Hepatocyte (in vitro differentiated cells): ENCODE measurements around the gene C16orf92. TPM values are rescaled to one million over a fixed set of nuclear protein-coding genes. Genes with fewer than 3 reads are reported as not detected.

Source experiments
- DNase-seq: peaks from one replicate; pipeline ENCODE4 v3.0.0-alpha.2; 2016; ENCODE audit warnings: low spot score
- H2AFZ ChIP-seq: fragments of 200-600 bp; sonication (generic); 2 replicates; pipeline ENCODE4 v1.6.0; 2016; ENCODE audit warnings: antibody characterized with exemption, mild to moderate bottlenecking
- H3K27ac ChIP-seq: fragments of 200-600 bp; sonication (generic); 2 replicates; pipeline ENCODE4 v1.5.1; 2016; ENCODE audit warnings: mild to moderate bottlenecking
- H3K27me3 ChIP-seq: fragments of 200-600 bp; sonication (generic); 2 replicates; pipeline ENCODE4 v1.6.1; 2016
- H3K36me3 ChIP-seq: fragments of 200-600 bp; sonication (generic); replicated peaks from 2 replicates; pipeline ENCODE4 v1.5.1; 2016; ENCODE audit warnings: low read depth; ENCODE audit not compliant: insufficient read depth
- H3K4me1 ChIP-seq: fragments of 200-600 bp; sonication (generic); 2 replicates; pipeline ENCODE4 v1.5.1; 2016; ENCODE audit warnings: mild to moderate bottlenecking, moderate library complexity; ENCODE audit not compliant: insufficient read depth
- H3K4me2 ChIP-seq: fragments of 200-600 bp; sonication (generic); 2 replicates; pipeline ENCODE4 v1.6.0; 2016
- H3K4me3 ChIP-seq: fragments of 200-600 bp; sonication (generic); 2 replicates; pipeline ENCODE4 v1.5.1; 2016; ENCODE audit warnings: mild to moderate bottlenecking
- H3K79me2 ChIP-seq: fragments of 200-600 bp; sonication (generic); 2 replicates; pipeline ENCODE4 v1.6.0; 2017; ENCODE audit warnings: mild to moderate bottlenecking
- H3K9me2 ChIP-seq: fragments of 200-600 bp; sonication (generic); replicated peaks from 2 replicates; pipeline ENCODE4 v1.6.0; 2017; ENCODE audit warnings: mild to moderate bottlenecking; ENCODE audit not compliant: insufficient read depth
- H3K9me3 ChIP-seq: fragments of 200-600 bp; sonication (generic); 2 replicates; pipeline ENCODE4 v1.5.1; 2016; ENCODE audit warnings: low read depth, mild to moderate bottlenecking
- H4K20me1 ChIP-seq: fragments of 200-600 bp; sonication (generic); 2 replicates; pipeline ENCODE4 v1.6.0; 2016; ENCODE audit warnings: mild to moderate bottlenecking; ENCODE audit not compliant: insufficient read depth, poor library complexity, severe bottlenecking
- CTCF ChIP-seq: fragments of 200-600 bp; sonication (generic); IDR thresholded peaks from 2 replicates; pipeline ENCODE4 v1.5.1; 2016; ENCODE audit warnings: antibody characterized with exemption, mild to moderate bottlenecking; ENCODE audit not compliant: poor library complexity
- EZH2 ChIP-seq: fragments of 200-600 bp; sonication (generic); IDR thresholded peaks from 2 replicates; pipeline ENCODE4 v1.6.1; 2016; ENCODE audit warnings: antibody characterized with exemption, mild to moderate bottlenecking, borderline replicate concordance
- EZH2phosphoT487 ChIP-seq: fragments of 200-600 bp; sonication (generic); IDR thresholded peaks from one replicate; pipeline ENCODE4 v1.6.1; 2018; ENCODE audit warnings: antibody characterized with exemption, mild to moderate bottlenecking, low read depth, moderate library complexity; ENCODE audit not compliant: unreplicated experiment, severe bottlenecking
- WGBS: methylation state at CpG from one replicate; pipeline ENCODE4 v1.1.6; 2016; ENCODE audit warnings: low lambda C conversion rate; ENCODE audit errors: missing lambda C conversion rate; 5-methylcytosine and 5-hydroxymethylcytosine counted together
- polyA plus RNA-seq: library from polyadenylated mRNA; unstranded; fragments of >200 nt; fragmentation: Nextera tagmentation; extraction: Ambion mirVana; gene quantifications from 2 replicates; pipeline ENCODE4 v1.2.1, GENCODE V29; 2016
- total RNA-seq: library from RNA; depleted of rRNA; stranded (reverse); fragments of >200 nt; gene quantifications from 2 replicates; pipeline ENCODE4 v1.2.3, GENCODE V29; 2014

C16orf92 gene
- total and polyA plus RNA-seq, 2 experiments from 2014 or later: not detected

GRCh38 chr16:30006659-30007377 is 16.2 kb upstream of the C16orf92 start:
- Histone ChIP-seq H3K27me3 (peaks cover 20% of the 10 kb centered on the region), H3K79me2 (no peaks in the 10 kb centered on the region), H3K27ac (no peak overlapping the region), H2AFZ (no peak overlapping the region), H3K4me3 (no peak overlapping the region), H3K36me3 (no peaks in the 10 kb centered on the region), H4K20me1 (no peaks in the 10 kb centered on the region), H3K4me2 (no peak overlapping the region), H3K9me2 (no peaks in the 10 kb centered on the region), H3K9me3 (no peaks in the 10 kb centered on the region), H3K4me1 (no peaks in the 10 kb centered on the region)
- no peak for TF ChIP-seq EZH2phosphoT487
- no peak for TF ChIP-seq EZH2
- no peak for TF ChIP-seq CTCF
- no peak for DNase-seq
- WGBS: 94% methylated on average over 32 of the region's 34 CpGs

GRCh38 chr16:30007378-30007895 is 15.6 kb upstream of the C16orf92 start:
- H3K4me2 ChIP-seq: no peak overlapping the region
- no peaks in the 10 kb centered on the region for H3K9me3 ChIP-seq
- H3K4me3 ChIP-seq: no peak overlapping the region
- no peak overlapping the region for H2AFZ ChIP-seq
- H3K79me2 ChIP-seq: no peaks in the 10 kb centered on the region
- H3K9me2 ChIP-seq: no peaks in the 10 kb centered on the region
- H3K27me3 ChIP-seq: peaks cover 25% of the 10 kb centered on the region
- 78% methylated on average over 11 of the region's 11 CpGs for WGBS
- DNase-seq: no peak
- no peak overlapping the region for H3K27ac ChIP-seq
- no peaks in the 10 kb centered on the region for H4K20me1 ChIP-seq
- no peaks in the 10 kb centered on the region for H3K36me3 ChIP-seq
- TF ChIP-seq CTCF (no peak), EZH2 (no peak), EZH2phosphoT487 (no peak)
- H3K4me1 ChIP-seq: no peaks in the 10 kb centered on the region

- Histone ChIP-seq H2AFZ (no peak overlapping the region), H3K79me2 (no peaks in the 10 kb centered on the region), H3K9me2 (no peaks in the 10 kb centered on the region), H4K20me1 (no peaks in the 10 kb centered on the region), H3K4me2 (no peak overlapping the region), H3K27me3 (peaks cover 25% of the 10 kb centered on the region), H3K9me3 (no peaks in the 10 kb centered on the region), H3K27ac (no peak overlapping the region), H3K36me3 (no peaks in the 10 kb centered on the region), H3K4me3 (no peak overlapping the region), H3K4me1 (no peaks in the 10 kb centered on the region)
- WGBS: 61% methylated on average over 21 of the region's 26 CpGs
- TF ChIP-seq CTCF (no peak), EZH2phosphoT487 (no peak)
- no peak for DNase-seq
These were observed 13.7 kb upstream of the C16orf92 start for GRCh38 chr16:30009085-30009862.
